ENCODE measurements around the gene S1PR5. TPM values are rescaled to one million over a fixed set of nuclear protein-coding genes. Genes with fewer than 3 reads are reported as not detected.
"Not testable (repeated sequence)": the region's sequence is repeated elsewhere in the genome, so short reads cannot be mapped to it uniquely, and the experiment has no call there.

S1PR5 gene
- total RNA-seq, 1 donor: 0.27 TPM

DNA sequence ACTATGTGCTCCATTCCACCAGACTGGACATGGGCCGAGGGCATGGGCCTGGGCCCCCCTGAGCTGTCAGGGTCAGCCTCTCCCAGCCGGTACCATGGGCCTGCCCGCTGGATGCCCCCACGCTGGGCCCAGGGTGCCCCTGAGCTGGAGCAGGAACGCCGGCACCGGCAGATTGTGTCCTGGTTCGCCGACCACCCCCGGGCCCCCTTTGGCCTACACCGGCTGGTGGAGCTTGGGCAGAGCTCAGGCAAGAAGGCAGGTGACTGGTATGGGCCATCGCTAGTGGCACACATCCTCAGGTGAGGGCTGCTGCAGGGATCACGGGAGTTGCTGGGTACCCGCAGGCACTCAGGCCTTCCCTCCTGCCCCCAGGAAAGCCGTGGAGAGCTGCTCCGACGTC is 29.6 kb upstream of the S1PR5 start:
- no peak for DNase-seq (ENCODE audit: low read depth in 2 of 3, low spot score in 2 of 3)

- peak in 1 of 3 donors; percentile 13 for DNase-seq (ENCODE audit: low read depth in 2 of 3, low spot score in 2 of 3)
Observed at GRCh38 chr19:10544753-10545251, 27.6 kb upstream of the S1PR5 start.

GRCh38 chr19:10544242-10544752 is 27.1 kb upstream of the S1PR5 start:
- no peak for DNase-seq (ENCODE audit: low read depth in 2 of 3, low spot score in 2 of 3)

- peak; percentile 74 to 92 (median 90) for DNase-seq (ENCODE audit: low read depth in 2 of 3, low spot score in 2 of 3)
Observed at GRCh38 chr19:10543420-10544241, 26.4 kb upstream of the S1PR5 start, which contains the start of gene ATG4D. TSS of gene ATG4D (plus strand) at chr19:10543904. CDS start at chr19:10544091, 187 bp downstream.

DNA sequence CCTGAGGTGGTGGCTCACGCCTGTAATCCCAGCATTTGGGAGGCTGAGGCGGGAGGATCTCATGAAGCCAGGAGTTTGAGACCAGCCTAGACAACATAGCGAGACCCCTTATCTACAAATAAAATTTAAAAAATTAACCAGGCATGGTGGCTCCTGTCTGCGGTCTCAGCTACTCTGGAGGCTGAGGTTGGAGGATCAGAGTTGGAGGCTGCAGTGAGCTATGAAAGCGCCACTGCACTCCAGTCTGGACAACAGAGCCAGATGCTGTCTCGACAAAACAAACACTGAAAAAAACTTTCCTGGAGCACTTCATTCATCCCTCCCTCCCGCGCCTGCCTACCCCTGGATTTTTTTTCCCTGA is 25.8 kb upstream of the S1PR5 start:
- DNase-seq (ENCODE audit: low read depth in 2 of 3, low spot score in 2 of 3): peak in 1 of 3 donors; percentile 28

GRCh38 chr19:10539016-10539415 is 21.8 kb upstream of the S1PR5 start:
- DNase-seq (ENCODE audit: low read depth in 2 of 3, low spot score in 2 of 3): peak in 1 of 3 donors; percentile 36

DNA sequence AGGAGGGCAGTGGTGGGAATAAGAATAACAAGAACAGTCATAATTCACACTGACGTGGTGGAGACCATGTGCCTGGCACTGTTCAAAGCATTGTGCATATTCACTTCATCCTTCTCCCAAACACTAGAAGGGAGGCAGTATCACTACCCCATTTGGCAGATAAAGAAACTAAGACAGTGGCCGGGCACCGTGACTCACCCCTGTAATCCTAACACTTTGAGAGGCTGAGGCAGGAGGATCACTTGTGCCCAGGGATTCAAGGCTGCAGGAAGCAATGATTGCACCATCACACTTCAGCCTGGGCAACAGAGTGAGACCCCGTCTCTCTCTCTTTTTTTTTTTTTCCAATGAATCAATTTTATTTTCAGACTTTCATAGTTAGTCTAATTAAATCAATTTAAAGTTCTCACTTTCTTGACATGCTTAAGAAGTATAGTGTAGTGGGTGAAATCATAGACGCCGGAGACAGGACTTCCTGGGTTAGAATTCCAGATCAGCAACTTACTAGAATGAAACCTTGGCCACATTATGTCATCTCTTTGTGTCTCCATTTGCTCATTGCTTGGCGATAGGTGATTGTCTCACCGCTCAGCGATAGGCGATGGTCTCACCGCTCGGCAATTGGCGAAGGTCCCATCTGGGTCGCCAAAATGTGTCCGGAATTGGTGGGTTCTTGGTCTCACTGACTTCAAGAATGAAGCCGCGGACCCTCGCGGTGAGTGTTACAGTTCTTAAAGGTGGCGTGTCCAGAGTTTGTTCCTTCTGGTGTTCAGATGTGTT is 21.1 kb upstream of the S1PR5 start:
- DNase-seq (ENCODE audit: low read depth in 2 of 3, low spot score in 2 of 3): peak in 1 of 3 donors; percentile 35

- no peak for DNase-seq (ENCODE audit: low read depth in 2 of 3, low spot score in 2 of 3)
Observed at GRCh38 chr19:10537668-10538067, 20.4 kb upstream of the S1PR5 start.

DNA sequence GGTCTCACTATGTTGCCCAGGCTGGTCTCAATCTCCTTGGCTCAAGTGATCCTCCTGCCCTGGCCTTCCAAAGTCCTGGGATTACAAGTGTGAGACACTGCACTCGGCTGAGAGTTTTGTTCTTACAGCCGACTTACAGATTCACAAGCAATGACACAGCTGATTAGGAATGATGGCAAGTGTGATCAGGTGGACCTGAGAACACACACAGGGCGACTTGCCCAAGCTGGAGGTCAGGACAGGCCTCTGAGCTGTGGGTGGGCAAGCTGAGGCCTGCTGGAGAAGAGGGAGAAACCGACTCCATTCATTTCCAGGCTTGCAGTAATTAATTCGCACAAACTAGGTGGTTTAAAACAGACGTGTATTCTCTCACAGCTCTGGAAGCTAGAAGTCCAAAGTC is 18.4 kb upstream of the S1PR5 start:
- DNase-seq (ENCODE audit: low read depth in 2 of 3, low spot score in 2 of 3): no peak

- no peak for DNase-seq (ENCODE audit: low read depth in 2 of 3, low spot score in 2 of 3)
Observed at GRCh38 chr19:10533646-10534386, 16.6 kb upstream of the S1PR5 start.

GRCh38 chr19:10532457-10532856 is 15.2 kb upstream of the S1PR5 start:
- DNase-seq (ENCODE audit: low read depth in 2 of 3, low spot score in 2 of 3): no peak

- DNase-seq (ENCODE audit: low read depth in 2 of 3, low spot score in 2 of 3): not testable (repeated sequence)
Observed at GRCh38 chr19:10526887-10527286, 9.6 kb upstream of the S1PR5 start.

GRCh38 chr19:10525636-10526035 is 8.4 kb upstream of the S1PR5 start:
- no peak for DNase-seq (ENCODE audit: low read depth in 2 of 3, low spot score in 2 of 3)

DNA sequence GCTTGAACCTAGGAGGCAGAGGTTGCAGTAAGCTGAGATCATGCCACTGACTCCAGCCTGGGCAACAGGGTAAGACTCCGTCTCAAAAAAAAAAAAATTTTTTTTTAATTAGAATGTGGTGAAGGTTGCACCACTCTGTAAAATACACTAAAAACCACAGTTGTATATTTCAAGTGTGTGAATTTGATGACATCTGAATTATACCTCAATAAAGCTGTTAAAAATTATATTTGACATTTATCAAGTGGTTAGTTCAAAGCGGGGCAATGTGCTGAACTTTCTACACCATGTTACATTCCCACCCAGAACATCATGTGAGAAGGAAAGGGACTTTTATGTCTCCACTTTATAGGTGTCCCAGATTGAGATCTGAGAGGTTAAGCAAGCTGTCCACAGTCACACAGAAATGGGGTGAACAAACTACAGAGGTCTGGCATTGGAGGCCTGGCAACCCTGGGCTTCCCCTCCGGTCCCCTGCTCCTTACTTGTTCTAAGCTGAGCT is 5.9 kb upstream of the S1PR5 start:
- DNase-seq (ENCODE audit: low read depth in 2 of 3, low spot score in 2 of 3): no peak

DNA sequence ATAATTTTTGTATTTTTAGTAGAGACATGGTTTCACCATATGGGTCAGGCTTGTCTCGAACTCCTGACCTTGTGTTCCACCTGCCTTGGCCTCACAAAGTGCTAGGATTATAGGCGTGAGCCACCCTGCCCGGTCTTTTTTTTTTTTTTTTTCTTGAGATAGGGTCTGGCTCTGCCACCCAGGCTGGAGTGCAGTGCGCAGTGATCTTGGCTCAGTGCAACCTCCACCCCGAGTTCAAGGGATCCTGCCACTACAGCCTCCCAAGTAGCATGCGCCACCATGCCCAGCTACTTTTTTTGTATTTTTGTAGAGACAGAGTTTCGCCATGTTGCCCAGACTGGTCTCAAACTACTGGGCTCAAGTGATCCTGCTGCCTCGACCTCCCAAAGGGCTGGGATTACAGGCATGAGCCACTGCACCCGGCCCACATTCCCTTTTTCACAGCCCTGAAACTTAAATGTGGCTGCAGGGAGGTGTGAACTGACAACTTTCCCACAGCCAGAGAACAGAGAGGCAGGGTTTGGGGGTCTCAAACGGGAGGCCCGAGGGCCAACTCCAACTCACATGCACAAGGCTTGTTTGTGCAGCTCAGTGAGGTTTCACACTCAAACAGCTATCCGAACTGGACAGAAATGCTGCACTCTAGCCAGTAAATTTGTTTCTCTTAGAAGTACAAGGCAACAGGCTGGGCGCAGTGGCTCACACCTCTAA is 4.4 kb upstream of the S1PR5 start:
- no peak for DNase-seq (ENCODE audit: low read depth in 2 of 3, low spot score in 2 of 3)

GRCh38 chr19:10520652-10521318 is 3.5 kb upstream of the S1PR5 start:
- no peak for DNase-seq (ENCODE audit: low read depth in 2 of 3, low spot score in 2 of 3)

DNA sequence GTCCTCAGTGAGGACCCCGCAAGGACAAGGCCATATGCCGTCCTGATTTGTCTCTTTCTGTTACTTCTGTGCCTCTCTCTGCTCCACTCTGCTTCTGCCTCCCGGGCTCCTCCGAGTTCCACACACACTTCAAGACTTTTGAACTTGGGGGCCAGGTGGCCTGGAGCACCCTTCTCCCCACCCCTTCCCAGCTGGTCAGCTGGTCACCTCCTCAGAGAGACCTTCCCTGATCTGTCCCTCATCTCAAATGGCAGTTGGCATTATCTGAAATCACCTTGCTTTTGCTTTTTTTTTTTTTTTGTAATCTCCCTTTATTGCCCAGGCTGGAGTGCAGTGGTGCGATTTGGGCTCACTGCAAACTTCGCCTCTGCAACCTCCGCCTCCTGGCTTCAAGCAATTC is 2.2 kb upstream of the S1PR5 start:
- no peak for DNase-seq (ENCODE audit: low read depth in 2 of 3, low spot score in 2 of 3)

- DNase-seq (ENCODE audit: low read depth in 2 of 3, low spot score in 2 of 3): no peak
Observed at GRCh38 chr19:10518444-10519361, 1.5 kb upstream of the S1PR5 start.
